ENCODE data around the gene FSTL4.

FSTL4 gene

GRCh38 chr5:133314086-133314485 lies 298.3 kb downstream of the FSTL4 start:
- DNase-seq (ENCODE audit: extremely low read depth, low read depth), result no peak
- no peak for TF ChIP-seq CTCF (IDR thresholded peaks at IDR 0.05; ENCODE audit: low read depth, low read length)

GRCh38 chr5:133311176-133311575 lies 301.2 kb downstream of the FSTL4 start:
- no peak for TF ChIP-seq CTCF (IDR thresholded peaks at IDR 0.05; ENCODE audit: low read depth, low read length)
- DNase-seq (ENCODE audit: extremely low read depth, low read depth), result no peak

GRCh38 chr5:133309984-133310621 lies 302.2 kb downstream of the FSTL4 start:
- no peak for TF ChIP-seq CTCF (IDR thresholded peaks at IDR 0.05; ENCODE audit: low read depth, low read length)
- DNase-seq (ENCODE audit: extremely low read depth, low read depth), result no peak

- no peak for TF ChIP-seq CTCF (IDR thresholded peaks at IDR 0.05; ENCODE audit: low read depth, low read length)
- no peak for DNase-seq (ENCODE audit: extremely low read depth, low read depth)
Observed at GRCh38 chr5:133309166-133309795, 303.1 kb downstream of the FSTL4 start.

GRCh38 chr5:133307275-133307674 lies 305.1 kb downstream of the FSTL4 start:
- DNase-seq (ENCODE audit: extremely low read depth, low read depth), result no peak

GRCh38 chr5:133304707-133305216 lies 307.6 kb downstream of the FSTL4 start:
- TF ChIP-seq CTCF (IDR thresholded peaks at IDR 0.05; ENCODE audit: low read depth, low read length), result no peak
- DNase-seq (ENCODE audit: extremely low read depth, low read depth), result no peak

More at GRCh38 chr5:133307275-133307674, 305.1 kb downstream of the FSTL4 start:
- no peak for TF ChIP-seq CTCF (IDR thresholded peaks at IDR 0.05; ENCODE audit: low read depth, low read length)

- TF ChIP-seq CTCF (IDR thresholded peaks at IDR 0.05; ENCODE audit: low read depth, low read length), result no peak
- DNase-seq (ENCODE audit: extremely low read depth, low read depth), result no peak
Observed at GRCh38 chr5:133304178-133304577, 308.2 kb downstream of the FSTL4 start.
